Tibial nerve (tissue), 4 donors: ENCODE measurements around the gene OCEL1. TPM values are rescaled to one million over a fixed set of nuclear protein-coding genes. Genes with fewer than 3 reads are reported as not detected.
A peak's percentile ranks its signal among the peaks of the same experiment; 100 is the strongest.

Source experiments
- DNase-seq, 2 donors: peaks; one replicate each; pipeline ENCODE4 v3.0.0-alpha.2; 2019; ENCODE audit warnings: low spot score in 2 of 2
- H3K27ac ChIP-seq, 4 donors: fragments of 200-600 bp; sonication (generic) in 3 of 4; one replicate each; pipeline ENCODE4 v1.5.1; 2017 to 2019; ENCODE audit warnings: mild to moderate bottlenecking in 1 of 4
- H3K27me3 ChIP-seq, 2 donors: fragments of 200-600 bp; sonication (generic) in 1 of 2; one replicate each; pipeline versions ENCODE4 v1.5.1 to v1.6.0; 2017 to 2019
- H3K36me3 ChIP-seq, 3 donors: fragments of 200-600 bp; sonication (generic); one replicate each; pipeline ENCODE4 v1.5.1; 2018 to 2019
- H3K4me1 ChIP-seq, 4 donors: fragments of 200-600 bp; sonication (generic) in 3 of 4; one replicate each; pipeline ENCODE4 v1.5.1; 2017 to 2019
- H3K4me3 ChIP-seq, 4 donors: fragments of 200-600 bp; sonication (generic) in 3 of 4; one replicate each; pipeline ENCODE4 v1.5.1; 2017 to 2019; ENCODE audit warnings: mild to moderate bottlenecking in 1 of 4, moderate library complexity in 1 of 4
- H3K9me3 ChIP-seq, 4 donors: fragments of 200-600 bp; sonication (generic) in 3 of 4; one replicate each; pipeline ENCODE4 v1.5.1; 2017 to 2019
- CTCF ChIP-seq, 5 experiments: fragments of 200-600 bp in 3 of 5; fragments of 450-650 bp in 2 of 5; sonication (generic) in 3 of 5; IDR thresholded peaks; one replicate each; pipeline ENCODE4 v1.5.1; 2016 to 2019; ENCODE audit warnings: antibody characterized with exemption in 5 of 5, mild to moderate bottlenecking in 3 of 5, moderate library complexity in 2 of 5
- EP300 ChIP-seq, 2 donors: sonication (generic); formaldehyde crosslinking; IDR thresholded peaks; one replicate each; pipeline ENCODE4 v1.6.1; 2017; ENCODE audit warnings: antibody characterized with exemption in 2 of 2, mild to moderate bottlenecking in 1 of 2
- POLR2A ChIP-seq, 2 donors: fragments of 450-650 bp; IDR thresholded peaks; one replicate each; pipeline ENCODE4 v1.6.1; 2017; ENCODE audit warnings: antibody characterized with exemption in 2 of 2, mild to moderate bottlenecking in 2 of 2, moderate library complexity in 2 of 2
- WGBS, 2 donors: methylation state at CpG; one replicate each; pipeline ENCODE4 v1.1.5; 2018; 5-methylcytosine and 5-hydroxymethylcytosine counted together
- total RNA-seq, 4 donors: library from RNA; depleted of rRNA; stranded (reverse); fragments of >200 nt; gene quantifications; one replicate each; pipeline ENCODE4 v1.1.0, GENCODE V29; 2016

The OCEL1 gene
- total RNA-seq, 4 donors from 2014 or later, result 3.3 to 30.0 (median 5.8) TPM

GRCh38 chr19:17242431-17243208, 16.6 kb downstream of the OCEL1 start:
- Histone ChIP-seq H3K27me3 (no peaks in the 10 kb centered on the region), H3K4me3 (no peak overlapping the region), H3K27ac (peak overlapping the region in 3 of 4 donors; percentile 83 to 87 (median 84)), H3K36me3 (peaks cover 0 to 31% (median 0%) of the 10 kb centered on the region in 3 donors), H3K4me1 (peaks cover 0 to 47% (median 33%) of the 10 kb centered on the region in 4 donors), H3K9me3 (no peaks in the 10 kb centered on the region)
- TF ChIP-seq POLR2A (IDR thresholded peaks at IDR 0.05), result no peak
- TF ChIP-seq EP300 (IDR thresholded peaks at IDR 0.05), result no peak
- no peak for TF ChIP-seq CTCF (IDR thresholded peaks at IDR 0.05)
- WGBS, 2 donors, result 41 to 48% methylated on average over 6 to 7 of the region's 8 CpGs
- DNase-seq, result no peak

- H3K9me3 ChIP-seq, result no peaks in the 10 kb centered on the region
- no peak for DNase-seq
- H3K27me3 ChIP-seq, result no peaks in the 10 kb centered on the region
- H3K4me3 ChIP-seq, result peak overlapping the region; percentile 66 to 86 (median 72)
- peak overlapping the region; percentile 43 to 87 (median 84) for H3K27ac ChIP-seq
- peaks cover 0 to 24% (median 0%) of the 10 kb centered on the region in 3 donors for H3K36me3 ChIP-seq
- peaks cover 0 to 54% (median 37%) of the 10 kb centered on the region in 4 donors for H3K4me1 ChIP-seq
- 37 to 44% methylated on average over 7 to 8 of the region's 8 CpGs for WGBS, 2 donors
- no peak for TF ChIP-seq EP300 (IDR thresholded peaks at IDR 0.05)
- TF ChIP-seq CTCF (IDR thresholded peaks at IDR 0.05), result no peak
- TF ChIP-seq POLR2A (IDR thresholded peaks at IDR 0.05), result no peak
Observed at GRCh38 chr19:17243211-17243829, 17.3 kb downstream of the OCEL1 start.

GRCh38 chr19:17243830-17244617, 18.0 kb downstream of the OCEL1 start:
- H3K4me1 ChIP-seq, result peaks cover 0 to 61% (median 37%) of the 10 kb centered on the region in 4 donors
- H3K27me3 ChIP-seq, result no peaks in the 10 kb centered on the region
- peak; percentile 58 to 59 for DNase-seq
- 12 to 13% methylated on average over 22 to 45 of the region's 52 CpGs for WGBS, 2 donors
- H3K27ac ChIP-seq, result peak overlapping the region; percentile 43 to 87 (median 84)
- TF ChIP-seq POLR2A (IDR thresholded peaks at IDR 0.05), result no peak
- no peaks in the 10 kb centered on the region for H3K9me3 ChIP-seq
- peaks cover 0 to 17% (median 0%) of the 10 kb centered on the region in 3 donors for H3K36me3 ChIP-seq
- peak overlapping the region; percentile 66 to 86 (median 72) for H3K4me3 ChIP-seq

- Histone ChIP-seq H3K9me3 (no peaks in the 10 kb centered on the region), H3K4me3 (peak overlapping the region; percentile 66 to 86 (median 72)), H3K4me1 (peaks cover 0 to 66% (median 37%) of the 10 kb centered on the region in 4 donors), H3K27me3 (no peaks in the 10 kb centered on the region), H3K27ac (peak overlapping the region; percentile 43 to 87 (median 84)), H3K36me3 (peaks cover 0 to 10% (median 0%) of the 10 kb centered on the region in 3 donors)
- TF ChIP-seq CTCF (IDR thresholded peaks at IDR 0.05), result no peak
- TF ChIP-seq POLR2A (IDR thresholded peaks at IDR 0.05), result no peak
- TF ChIP-seq EP300 (IDR thresholded peaks at IDR 0.05), result no peak
- DNase-seq, result no peak
- WGBS, 2 donors, result 0 to 1% methylated on average over 26 to 39 of the region's 100 CpGs
Observed at GRCh38 chr19:17244618-17245534, 18.9 kb downstream of the OCEL1 start.
